ENCODE data around the gene PDE4D.
"Not testable (repeated sequence)": the region's sequence is repeated elsewhere in the genome, so short reads cannot be mapped to it uniquely, and the experiment has no call there.

Gene PDE4D

GRCh38 chr5:58995779-58996178 lies 897.7 kb downstream of the PDE4D start:
- DNase-seq = not testable (repeated sequence)

GRCh38 chr5:58993461-58993860 lies 900.1 kb downstream of the PDE4D start:
- no peak for DNase-seq

- no peak for DNase-seq
Measured at GRCh38 chr5:58988938-58989337, 904.6 kb downstream of the PDE4D start.

- no peak for DNase-seq
Measured at GRCh38 chr5:58987193-58987592, 906.3 kb downstream of the PDE4D start.

- DNase-seq = no peak
Measured at GRCh38 chr5:58986281-58986680, 907.2 kb downstream of the PDE4D start.

GRCh38 chr5:58985759-58986158 lies 907.8 kb downstream of the PDE4D start:
- no peak for DNase-seq

- no peak for DNase-seq
Measured at GRCh38 chr5:58985311-58985710, 908.2 kb downstream of the PDE4D start.

GRCh38 chr5:58983526-58984452 lies 909.7 kb downstream of the PDE4D start:
- DNase-seq = no peak

GRCh38 chr5:58980890-58981289 lies 912.6 kb downstream of the PDE4D start:
- no peak for DNase-seq

GRCh38 chr5:58979090-58979489 lies 914.4 kb downstream of the PDE4D start:
- no peak for DNase-seq

GRCh38 chr5:58974601-58975000 lies 918.9 kb downstream of the PDE4D start:
- DNase-seq = no peak

GRCh38 chr5:58974083-58974482 lies 919.4 kb downstream of the PDE4D start:
- no peak for DNase-seq

GRCh38 chr5:58972301-58972700 lies 921.2 kb downstream of the PDE4D start:
- DNase-seq = no peak

- DNase-seq = no peak
Measured at GRCh38 chr5:58970766-58971165, 922.8 kb downstream of the PDE4D start.

- no peak for DNase-seq
Measured at GRCh38 chr5:58969795-58970194, 923.7 kb downstream of the PDE4D start.

- DNase-seq = no peak
Measured at GRCh38 chr5:58969253-58969652, 924.3 kb downstream of the PDE4D start.

- no peak for DNase-seq
Measured at GRCh38 chr5:58968350-58968749, 925.2 kb downstream of the PDE4D start.

GRCh38 chr5:58967597-58968281 lies 925.8 kb downstream of the PDE4D start:
- DNase-seq = no peak

GRCh38 chr5:58965677-58966414 lies 927.7 kb downstream of the PDE4D start:
- DNase-seq = peak in 1 of 58 donors; percentile 1

GRCh38 chr5:58963821-58964220 lies 929.7 kb downstream of the PDE4D start:
- DNase-seq = no peak

GRCh38 chr5:58963361-58963760 lies 930.2 kb downstream of the PDE4D start:
- DNase-seq = no peak

All from anterior cingulate cortex (tissue), 58 donors.